Measurements from ENCODE around the gene B3GALT6. TPM values are rescaled to one million over a fixed set of nuclear protein-coding genes. Genes with fewer than 3 reads are reported as not detected.

The B3GALT6 gene
- total and polyA plus RNA-seq, 9 donors: 7.0 to 21.9 (median 15.2) TPM

GRCh38 chr1:1270813-1271212, 38.8 kb downstream of the B3GALT6 start:
- Histone ChIP-seq H3K9me3 (no peaks in the 10 kb centered on the region), H3K4me3 (no peak overlapping the region), H3K4me1 (ENCODE audit: insufficient read depth) (peaks cover 28% of the 10 kb centered on the region), H3K27me3 (no peaks in the 10 kb centered on the region), H3K36me3 (no peaks in the 10 kb centered on the region), H3K27ac (no peak overlapping the region)
- peak in 1 of 5 donors; percentile 31 for DNase-seq
- intact Hi-C loops (cut with DNase I): no loop called here
- WGBS, 3 donors: 71 to 73% (median 72%) methylated on average over 7 of the region's 7 CpGs
- TF ChIP-seq EP300 (IDR thresholded peaks at IDR 0.05): no peak
- no peak for TF ChIP-seq CTCF (IDR thresholded peaks at IDR 0.05)
- TF ChIP-seq POLR2A (IDR thresholded peaks at IDR 0.05): no peak

DNA sequence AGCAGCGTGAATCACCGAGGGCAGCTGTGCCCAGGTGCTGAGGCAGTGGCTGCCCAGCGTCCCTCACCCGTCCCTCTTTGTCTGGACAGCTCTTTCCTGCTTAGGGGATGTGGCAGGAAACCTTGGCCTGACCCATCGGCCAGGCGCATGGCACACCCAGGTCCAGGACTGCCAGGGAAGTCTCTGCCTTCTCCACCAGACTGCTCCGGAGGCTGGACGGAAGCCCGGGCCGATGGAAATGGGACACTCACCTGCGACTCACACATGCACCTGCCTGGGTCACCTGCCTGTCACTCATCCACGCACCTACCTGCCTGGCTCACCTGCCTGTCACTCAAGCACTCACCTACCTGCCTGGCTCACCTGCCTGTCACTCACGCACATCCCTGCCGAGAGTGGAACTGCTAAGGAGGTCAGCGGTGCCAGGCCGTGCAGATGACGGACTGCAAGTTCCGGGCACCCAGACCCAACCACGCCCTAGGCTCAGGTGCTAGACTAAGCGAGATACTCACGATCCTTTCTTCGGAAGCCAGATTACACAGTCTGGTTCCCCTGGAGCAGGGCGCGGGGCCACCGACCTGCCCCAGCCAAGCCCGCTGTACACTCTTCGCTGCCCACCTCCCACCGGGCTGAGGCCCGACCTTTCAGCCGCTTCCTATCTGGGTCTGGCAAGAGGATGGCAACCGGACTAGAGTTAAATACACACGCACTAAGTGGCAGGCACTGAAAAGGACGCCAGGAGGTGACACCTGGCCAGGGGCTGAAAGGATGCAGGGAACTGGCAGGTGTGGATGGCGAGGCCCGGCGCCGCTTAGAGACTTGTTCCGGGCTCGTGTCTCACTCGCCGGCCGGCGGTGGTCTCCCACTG, 40.5 kb downstream of the B3GALT6 start:
- 24 to 42% (median 27%) methylated on average over 40 to 43 of the region's 43 CpGs for WGBS, 3 donors
- peak in 2 of 5 donors; percentile 39 for DNase-seq
- intact Hi-C loops (cut with DNase I): loop anchor here in 1 of 4 donors (1.0 kb wide), 1 partner anchor 77 kb away; the partner anchor contains the start of gene DVL1
- H3K27me3 ChIP-seq: no peaks in the 10 kb centered on the region
- no peak overlapping the region for H3K27ac ChIP-seq
- H3K36me3 ChIP-seq: no peaks in the 10 kb centered on the region
- peaks cover 28% of the 10 kb centered on the region for H3K4me1 ChIP-seq (ENCODE audit: insufficient read depth)
- peak overlapping the region; percentile 82 for H3K4me3 ChIP-seq
- H3K9me3 ChIP-seq: no peaks in the 10 kb centered on the region
- TF ChIP-seq CTCF (IDR thresholded peaks at IDR 0.05) (no peak), POLR2A (IDR thresholded peaks at IDR 0.05) (no peak), EP300 (IDR thresholded peaks at IDR 0.05) (no peak)

DNA sequence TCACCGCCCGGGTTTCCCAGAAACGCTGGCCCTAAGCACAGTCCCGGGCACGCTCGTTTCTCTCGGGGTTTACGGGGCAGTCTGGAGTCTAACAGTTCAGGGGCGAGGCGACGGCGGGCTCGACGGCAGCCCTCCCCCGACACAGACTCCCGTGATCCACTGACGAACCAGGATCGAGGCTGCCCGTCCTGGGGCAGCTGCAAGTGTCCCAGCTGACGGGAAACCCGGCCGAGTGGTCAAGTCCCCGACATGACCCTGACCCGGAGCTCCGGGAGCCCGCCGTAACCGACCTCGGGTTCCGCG, 41.1 kb downstream of the B3GALT6 start:
- peak overlapping the region; percentile 25 to 50 for H3K27ac ChIP-seq
- H3K36me3 ChIP-seq: no peaks in the 10 kb centered on the region
- TF ChIP-seq POLR2A (IDR thresholded peaks at IDR 0.05) (no peak), CTCF (IDR thresholded peaks at IDR 0.05) (no peak), EP300 (IDR thresholded peaks at IDR 0.05) (no peak)
- no peaks in the 10 kb centered on the region for H3K27me3 ChIP-seq
- 0 to 1% (median 0%) methylated on average over 15 to 31 of the region's 31 CpGs for WGBS, 3 donors
- peak overlapping the region; percentile 82 for H3K4me3 ChIP-seq
- DNase-seq: peak in 2 of 5 donors; percentile 51 to 54
- intact Hi-C loops (cut with DNase I): loop anchor here in 1 of 4 donors (1.0 kb wide), 1 partner anchor 76 kb away; the partner anchor contains the start of gene DVL1
- peaks cover 28% of the 10 kb centered on the region for H3K4me1 ChIP-seq (ENCODE audit: insufficient read depth)
- H3K9me3 ChIP-seq: no peaks in the 10 kb centered on the region

- Histone ChIP-seq H3K4me1 (ENCODE audit: insufficient read depth) (peaks cover 28% of the 10 kb centered on the region), H3K36me3 (no peaks in the 10 kb centered on the region), H3K27ac (peak within 1 kb of the TSS; percentile 40 to 50), H3K27me3 (no peaks in the 10 kb centered on the region), H3K4me3 (peak within 1 kb of the TSS; percentile 82), H3K9me3 (no peaks in the 10 kb centered on the region)
- TF ChIP-seq EP300 (IDR thresholded peaks at IDR 0.05) (no peak), POLR2A (IDR thresholded peaks at IDR 0.05) (peak; percentile 69), CTCF (IDR thresholded peaks at IDR 0.05) (no peak)
- DNase-seq: peak; percentile 93 to 95 (median 95)
- WGBS, 3 donors: 0 to 1% (median 0%) methylated on average over 8 to 105 of the region's 105 CpGs
- intact Hi-C loops (cut with DNase I): loop anchor here in 1 of 4 donors (1.0 kb wide), 1 partner anchor 76 kb away; the partner anchor contains the start of gene DVL1
Observed at GRCh38 chr1:1273512-1274298, 41.7 kb downstream of the B3GALT6 start, which contains the start of gene UBE2J2. Gene UBE2J2 (minus strand): TSS chr1:1273854. CDS start chr1:1267992, 5,862 bp downstream.
